NCI-H1694 treated with DMSO at 0.1 percent for 48 hours (cell line): ENCODE results near the gene LRRC32.

Experiments used
- DNase-seq: peaks from one replicate; lab custom pipeline; 2025; lab: John Stamatoyannopoulos, UW

The LRRC32 gene

DNA sequence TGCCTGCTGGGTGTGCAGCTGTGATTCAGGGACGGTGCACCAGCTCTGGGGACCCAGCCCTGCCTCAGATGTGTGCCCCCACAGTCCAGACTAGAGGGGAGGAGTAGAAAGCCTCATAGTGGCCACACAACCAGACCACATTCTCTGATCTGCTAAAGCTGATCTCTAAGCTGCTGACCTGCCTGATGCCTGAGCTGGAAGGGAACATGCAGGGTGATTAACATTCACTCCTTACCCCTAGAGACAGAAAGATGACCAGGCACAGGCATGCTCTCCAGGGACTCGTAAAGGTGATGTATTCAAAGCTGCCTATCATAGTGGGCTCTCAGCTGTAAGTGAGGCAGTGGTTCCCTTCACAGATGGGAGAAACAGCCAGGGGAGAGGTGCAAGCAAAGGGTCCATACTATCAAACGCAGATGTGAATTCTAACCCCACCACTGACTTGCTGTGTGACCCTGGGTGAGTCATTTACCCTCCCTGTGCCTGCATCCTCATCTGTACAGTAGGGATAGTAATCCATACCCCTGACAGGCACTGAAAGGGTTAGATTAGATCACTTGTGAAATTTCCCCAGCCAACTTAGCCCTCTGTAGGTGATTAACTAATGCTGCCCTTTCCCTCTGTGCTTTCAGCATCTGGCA, 29.0 kb upstream of the LRRC32 start:
- no peak for DNase-seq

DNA sequence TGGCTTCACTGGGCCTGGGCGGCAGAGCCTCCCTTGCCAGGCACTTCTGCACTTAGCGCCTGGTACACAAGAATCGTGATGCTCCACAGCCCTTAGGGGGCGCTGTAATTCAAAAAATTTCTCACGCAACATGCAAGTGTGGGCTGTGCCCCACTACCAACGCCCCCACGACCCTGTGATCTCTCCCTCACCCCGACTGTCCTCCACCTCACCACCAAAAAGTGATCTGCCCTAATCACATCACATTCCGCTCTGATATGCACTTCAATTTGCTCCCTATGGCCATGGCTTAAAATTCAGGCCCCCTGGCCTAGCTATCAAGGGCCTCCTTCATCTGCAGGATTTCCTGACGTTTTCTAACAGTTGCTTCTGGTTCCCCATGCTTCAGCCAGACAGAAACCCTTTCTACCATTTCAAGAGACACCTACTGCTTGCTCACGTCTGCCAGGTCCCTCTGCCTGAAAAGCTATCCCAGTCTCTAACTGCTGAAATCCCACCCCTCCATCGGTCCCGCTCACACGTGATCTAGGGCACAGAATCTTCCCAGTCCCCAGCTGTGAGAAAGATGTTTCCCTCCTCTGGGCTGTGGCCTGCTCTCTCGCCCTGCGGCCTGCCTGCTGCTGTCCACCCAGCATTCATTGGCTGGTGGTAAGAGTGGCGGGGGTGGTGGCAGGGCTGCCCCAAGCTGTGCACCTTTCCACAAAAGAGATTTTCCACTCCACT, 27.9 kb upstream of the LRRC32 start:
- no peak for DNase-seq

DNA sequence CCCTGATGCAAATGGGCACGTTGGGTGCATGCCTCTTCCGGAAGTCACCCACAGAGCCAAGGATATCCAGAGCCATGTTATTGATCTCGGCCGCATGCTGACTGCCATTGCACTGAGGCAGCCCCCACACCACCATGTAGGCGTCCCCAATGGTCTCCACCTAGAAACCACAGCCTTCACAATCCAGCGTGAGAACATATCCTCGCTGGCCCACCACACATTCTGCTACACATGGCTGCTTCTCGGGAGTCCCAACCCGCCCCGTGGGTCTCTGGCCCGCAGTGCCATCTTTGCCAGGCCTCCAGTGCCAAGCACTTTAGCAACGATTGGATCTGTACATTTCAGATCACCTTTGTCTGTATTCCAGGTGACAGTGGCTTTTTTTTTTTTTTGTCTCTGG, 26.2 kb upstream of the LRRC32 start:
- DNase-seq, result no peak

DNA sequence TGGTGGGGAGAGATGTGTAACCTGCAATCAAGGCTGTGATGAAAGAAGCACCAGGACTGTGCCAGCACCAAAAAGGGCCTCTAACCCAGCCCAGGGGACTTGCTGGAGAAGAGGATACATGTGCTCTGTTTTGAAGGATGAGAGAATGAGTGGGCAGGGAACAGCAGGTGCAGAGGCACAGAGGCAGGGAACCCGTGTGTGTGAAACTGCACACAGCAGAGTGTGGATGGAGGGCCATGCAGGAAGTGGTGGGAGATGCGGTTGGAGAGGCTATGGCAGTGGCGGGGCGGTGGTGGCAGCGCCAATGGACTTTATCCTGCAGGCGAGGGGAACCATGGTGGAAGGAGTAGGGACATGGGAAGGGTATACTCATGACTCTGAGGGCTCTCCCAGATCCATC, 25.2 kb upstream of the LRRC32 start:
- DNase-seq, result no peak

DNA sequence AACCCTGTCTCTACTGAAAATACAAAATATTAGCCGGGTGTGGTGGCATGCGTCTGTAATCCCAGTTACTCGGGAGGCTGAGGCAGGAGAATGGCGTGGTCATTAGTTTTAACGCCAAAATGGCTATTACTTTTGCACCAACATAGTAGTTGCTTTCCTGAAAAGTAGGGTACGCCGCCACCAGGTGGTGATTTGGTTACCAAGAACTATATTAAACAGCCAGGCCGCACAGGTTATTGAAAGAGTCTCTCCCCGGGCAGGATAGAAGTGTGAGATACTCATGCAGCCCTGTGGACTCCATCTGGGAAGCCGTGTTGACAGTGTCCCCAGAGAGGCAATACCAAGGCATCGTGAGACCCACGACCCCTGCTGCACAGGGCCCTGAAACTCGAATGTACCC, 24.6 kb upstream of the LRRC32 start:
- DNase-seq, result no peak

DNA sequence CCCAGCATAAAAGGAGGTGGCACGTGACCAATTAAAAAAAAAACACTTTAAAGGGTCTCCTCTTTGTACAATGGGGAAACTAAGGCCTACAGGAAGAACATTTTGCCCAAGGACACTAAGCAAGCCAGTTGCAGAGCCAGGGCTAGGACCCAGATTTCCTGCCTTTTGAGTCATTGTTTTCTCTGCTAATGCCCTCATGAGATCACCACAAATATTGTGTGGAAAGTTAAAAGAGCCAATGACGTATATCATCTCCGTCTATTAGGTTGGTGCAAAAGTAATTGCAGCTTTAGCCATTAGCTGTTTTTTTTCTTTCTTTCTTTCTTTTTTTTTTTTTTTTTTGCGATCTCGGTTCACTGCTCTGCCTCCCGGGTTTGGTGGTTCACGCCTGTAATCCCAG, 24.1 kb upstream of the LRRC32 start:
- DNase-seq, result no peak

DNA sequence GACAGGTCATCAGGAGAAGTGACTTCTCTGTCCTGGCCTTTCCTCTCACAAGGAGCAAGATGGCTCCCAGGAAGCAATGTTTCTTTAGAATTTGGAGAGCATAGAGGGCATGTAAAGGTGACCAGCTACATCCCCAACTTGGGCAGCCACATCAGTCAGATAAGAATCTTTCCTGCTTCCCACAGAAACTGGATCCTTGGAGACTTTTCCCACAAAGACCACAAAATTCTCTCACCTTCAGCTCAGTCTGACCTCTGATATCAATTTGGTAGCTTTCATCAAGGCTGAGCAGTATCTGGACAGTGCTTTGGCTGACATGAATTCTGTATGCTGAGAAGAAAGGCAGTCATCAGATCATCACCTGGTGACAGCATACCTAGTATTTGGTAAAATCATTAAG, 23.3 kb upstream of the LRRC32 start:
- DNase-seq, result no peak

DNA sequence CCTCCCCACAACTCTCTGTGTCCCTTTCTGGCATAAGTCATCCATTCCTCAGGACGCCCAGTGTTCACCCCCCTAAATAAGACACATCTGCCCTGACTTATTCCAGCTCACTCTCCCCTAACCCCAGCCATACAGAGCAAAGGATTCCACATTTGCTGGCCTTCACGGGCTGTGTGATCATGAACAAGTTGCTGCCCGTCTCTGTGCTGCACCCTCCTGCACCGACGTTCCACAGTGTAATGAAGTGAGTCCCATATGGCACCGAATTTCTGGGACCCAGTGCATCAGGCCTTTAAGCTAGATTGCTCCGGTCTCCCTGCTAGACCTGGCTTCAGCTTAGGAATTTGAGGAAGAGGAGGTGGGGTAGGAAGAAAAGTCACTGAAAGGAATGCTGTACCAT, 22.4 kb upstream of the LRRC32 start:
- DNase-seq, result no peak

DNA sequence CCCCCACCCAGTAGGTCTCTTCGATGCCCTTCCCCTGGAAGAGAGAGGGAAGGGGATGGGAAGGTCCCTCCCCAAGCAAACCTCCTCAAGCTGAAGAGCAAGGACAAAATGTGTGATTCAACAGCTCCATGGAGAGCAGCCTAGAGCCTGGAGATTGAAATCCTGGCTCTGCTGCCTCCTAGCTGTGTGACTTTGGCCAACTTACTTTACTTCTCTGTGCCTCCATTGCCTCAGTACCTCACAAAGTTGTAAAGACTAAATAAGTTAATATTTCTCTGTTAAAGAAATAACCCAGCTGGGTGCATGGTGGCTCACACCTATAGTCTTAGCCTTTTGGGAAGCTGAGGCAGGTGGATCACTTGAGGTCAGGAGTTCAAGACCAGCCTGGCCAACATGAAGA, 21.1 kb upstream of the LRRC32 start:
- no peak for DNase-seq

DNA sequence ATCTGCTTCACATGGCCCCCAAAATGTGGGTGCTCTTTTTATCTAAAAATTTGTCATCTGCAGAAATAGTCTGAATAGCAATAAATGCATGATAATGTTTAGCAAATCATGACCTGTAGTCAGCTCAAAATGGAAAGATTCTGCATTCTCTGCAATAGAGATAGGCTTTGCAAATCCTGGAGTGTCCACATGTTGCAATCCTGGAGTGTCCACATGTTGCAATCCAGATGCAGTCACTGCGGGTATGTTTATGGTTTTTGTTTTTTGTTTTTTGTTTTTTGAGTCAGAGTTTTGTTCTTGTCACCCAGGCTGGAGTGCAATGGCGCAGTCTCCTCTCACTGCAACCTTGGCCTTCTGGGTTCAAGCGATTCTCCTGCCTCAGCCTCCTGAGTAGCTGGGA, 20.2 kb upstream of the LRRC32 start:
- DNase-seq, result no peak

DNA sequence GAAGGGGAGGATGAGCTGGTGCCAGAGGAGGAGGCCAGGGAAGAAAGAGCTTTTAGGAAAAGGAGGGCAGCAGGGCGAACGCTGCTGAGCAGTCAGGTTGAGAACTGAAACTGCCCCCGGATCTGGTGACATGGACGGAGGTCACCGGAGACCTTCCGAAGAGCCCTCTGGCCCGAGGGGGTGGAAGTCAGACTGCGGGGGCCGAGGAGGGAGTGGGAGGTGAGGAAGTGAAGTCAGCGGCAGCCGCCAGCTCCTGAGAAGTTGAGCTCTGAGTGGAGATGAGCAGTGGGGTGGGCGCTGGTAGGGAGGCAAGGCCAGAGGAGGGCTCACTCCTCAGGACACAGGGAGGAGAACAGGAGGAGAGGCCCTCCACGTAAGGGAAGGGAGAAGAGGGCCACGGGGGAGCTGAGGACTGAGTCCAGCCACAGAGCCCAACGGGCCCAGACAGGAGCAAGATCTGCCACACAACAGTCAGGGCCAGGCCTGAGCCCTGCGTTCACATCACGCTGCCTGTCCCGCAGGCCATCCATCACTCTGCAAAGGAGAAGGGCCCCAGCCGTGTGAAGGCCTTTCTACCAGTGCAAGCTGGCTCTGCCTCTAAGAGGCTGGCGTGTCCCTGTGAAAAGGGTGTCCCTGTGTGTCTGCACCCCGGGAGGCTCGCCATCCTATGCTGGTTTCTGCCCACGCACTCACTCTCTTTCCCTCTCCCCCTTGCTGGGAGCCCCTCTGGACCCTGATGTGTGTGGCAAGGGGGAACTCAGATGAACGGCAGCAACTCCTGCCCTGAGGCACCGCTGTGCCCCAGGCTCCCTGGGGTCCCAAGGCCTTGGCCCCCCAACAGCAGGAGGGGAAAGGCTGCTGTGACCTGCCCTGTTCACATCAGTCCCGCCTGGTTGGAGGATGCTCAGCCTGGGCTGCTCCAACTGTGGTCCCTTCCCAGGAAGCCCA, 19.0 kb upstream of the LRRC32 start:
- no peak for DNase-seq

DNA sequence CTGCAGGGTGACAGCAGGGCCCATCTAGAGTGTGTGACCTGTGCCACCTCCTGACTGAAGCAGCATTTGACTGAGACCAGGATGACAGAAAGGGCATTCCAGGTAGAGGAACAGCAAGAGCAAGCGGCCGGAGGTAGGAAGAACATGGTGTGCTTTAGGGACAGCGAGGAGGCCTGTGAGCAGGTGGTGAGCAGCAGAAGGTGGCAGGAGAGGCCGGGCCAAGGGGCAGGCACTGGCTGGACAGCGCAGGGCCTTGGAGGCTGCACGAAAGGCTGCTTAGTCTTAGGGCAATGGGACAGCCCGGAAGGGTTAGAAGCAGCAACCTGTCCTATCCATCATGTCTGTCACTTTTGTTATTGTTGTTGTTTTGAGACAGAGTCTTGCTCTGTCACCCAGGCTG, 17.6 kb upstream of the LRRC32 start:
- no peak for DNase-seq

DNA sequence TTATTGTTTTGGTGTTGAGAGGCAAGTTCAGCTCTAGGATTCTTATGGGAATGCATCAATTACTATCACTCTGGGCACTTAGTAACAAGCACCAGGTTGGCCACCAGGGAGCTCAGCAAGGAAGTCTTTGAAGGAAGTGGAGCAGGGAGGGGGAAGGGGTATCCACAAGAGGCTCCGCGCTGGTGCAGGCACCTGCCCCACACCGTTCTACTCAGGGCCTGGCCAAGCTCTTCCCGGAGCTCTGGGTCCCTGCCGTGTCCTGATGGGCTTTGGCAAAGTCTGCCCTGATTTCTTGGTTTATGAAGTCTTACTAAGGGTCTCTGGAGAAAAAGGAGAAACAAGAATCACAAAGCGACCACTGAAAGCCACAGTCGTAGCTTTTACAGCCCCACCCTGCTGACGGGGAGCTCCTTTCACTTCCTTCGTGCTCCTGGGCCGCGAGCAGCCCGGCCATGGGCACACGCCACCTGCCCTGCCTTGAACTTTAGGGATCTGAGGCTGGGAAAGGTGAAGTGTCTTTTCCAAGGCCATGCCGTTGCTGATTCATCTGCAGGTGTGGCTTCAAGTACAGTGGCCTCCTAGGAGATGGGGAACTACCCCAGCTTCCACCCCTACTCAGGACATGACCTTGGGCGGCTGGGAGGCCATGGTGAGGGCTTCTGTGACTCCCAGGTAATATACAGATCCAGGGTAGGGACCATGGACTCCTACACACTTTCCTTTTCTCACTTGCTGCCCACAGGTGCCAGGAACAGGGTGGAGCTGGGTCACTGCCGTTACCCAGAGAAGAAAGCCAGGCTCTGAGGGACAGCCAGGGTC, 15.9 kb upstream of the LRRC32 start:
- no peak for DNase-seq

DNA sequence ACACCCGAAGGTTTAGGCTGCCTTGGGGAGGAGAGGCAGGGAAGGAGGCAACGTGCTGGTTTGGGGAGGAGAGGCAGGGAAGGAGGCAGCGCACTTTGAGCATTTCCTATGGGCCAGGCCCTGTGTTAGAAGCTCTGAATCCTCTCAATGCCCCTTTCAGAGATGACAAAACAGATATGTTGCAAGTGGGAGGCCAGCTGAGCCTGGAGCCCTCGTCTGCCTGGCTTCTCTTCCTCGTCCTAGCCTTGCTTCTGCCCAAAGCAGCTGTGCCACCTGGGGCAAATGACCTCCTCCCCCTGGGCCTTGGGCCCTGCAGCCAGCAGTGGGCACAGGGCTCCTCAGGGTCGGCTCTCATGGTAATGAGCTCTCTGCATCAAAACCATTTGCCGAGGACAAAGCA, 15.3 kb upstream of the LRRC32 start:
- no peak for DNase-seq

DNA sequence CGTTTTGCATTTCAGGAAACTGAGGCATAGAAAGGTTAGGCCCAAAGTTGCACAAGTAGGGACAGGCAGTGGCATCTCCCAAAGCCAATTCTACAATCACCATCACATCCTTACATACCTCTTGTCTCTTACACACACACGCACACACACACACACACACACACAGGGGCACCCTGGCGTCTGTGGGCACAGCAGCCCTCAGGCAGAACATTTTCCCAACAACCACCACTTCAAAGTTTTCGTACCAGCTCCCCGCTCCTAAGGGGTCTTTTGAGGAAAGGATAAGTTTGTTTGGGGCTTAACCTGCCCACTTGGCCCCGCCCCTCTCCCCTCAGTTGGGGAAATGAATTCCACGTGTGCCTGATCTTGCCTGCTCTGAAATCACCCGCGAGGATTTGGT, 14.7 kb upstream of the LRRC32 start:
- no peak for DNase-seq

DNA sequence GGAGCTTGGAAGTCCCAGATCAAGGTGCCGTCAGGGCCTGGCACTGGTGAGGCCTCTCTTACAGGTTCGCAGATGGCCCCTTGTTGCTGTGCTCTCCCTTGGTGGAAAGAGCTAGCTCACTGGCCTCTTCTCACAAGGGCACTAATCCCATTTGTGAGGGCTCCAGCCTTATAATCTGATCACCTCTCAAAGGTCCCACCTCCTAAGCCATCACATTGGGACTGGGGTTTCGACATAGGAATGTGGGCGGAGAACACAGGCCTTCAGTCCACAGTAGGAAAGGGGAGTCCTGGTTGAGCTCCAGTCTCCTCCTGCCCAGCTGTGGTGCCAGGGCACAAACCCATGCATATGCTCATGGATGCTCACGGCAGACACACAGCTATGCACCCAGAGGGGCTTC, 14.0 kb upstream of the LRRC32 start:
- DNase-seq, result no peak

DNA sequence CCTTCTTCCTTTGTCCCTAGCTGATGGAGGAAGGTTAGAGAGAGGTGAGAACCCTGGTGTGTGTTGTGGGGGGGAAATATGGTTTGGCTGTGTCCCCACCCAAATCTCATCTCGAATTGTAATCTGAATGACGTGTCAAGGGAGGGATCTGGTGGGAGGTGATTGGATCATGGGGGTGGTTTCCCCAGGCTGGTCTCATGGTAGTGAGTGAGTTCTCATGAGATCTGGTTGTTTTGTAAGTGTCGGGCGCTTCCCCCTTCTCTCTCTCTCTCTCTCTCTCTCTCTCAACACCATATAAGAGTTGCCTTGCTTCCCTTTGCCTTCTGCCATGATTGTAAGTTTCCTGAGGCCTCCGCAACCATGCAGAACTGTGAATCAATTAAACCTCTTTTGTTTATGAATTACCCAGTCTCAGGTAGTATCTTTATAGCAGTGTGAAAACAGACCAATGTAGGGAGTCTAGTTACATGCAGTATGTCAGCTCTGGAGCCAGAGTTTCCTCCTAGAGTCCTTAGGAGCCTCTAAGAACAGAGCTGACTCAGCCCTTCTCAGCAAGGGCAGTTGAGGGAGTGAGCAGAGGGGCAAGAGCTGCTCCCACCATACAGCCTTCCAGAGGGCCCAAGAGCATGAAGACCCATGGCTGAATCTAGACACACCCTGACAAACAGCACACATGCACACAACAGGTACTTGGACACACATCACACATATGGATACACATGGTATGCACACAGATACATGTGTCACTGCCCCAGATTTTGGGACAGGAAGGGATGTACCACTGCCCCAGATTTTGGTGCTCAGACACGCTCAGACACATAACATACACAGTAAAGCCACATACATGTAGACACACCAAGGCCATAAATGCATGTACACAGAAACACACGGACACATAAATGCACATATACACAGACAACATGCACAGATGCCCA, 12.9 kb upstream of the LRRC32 start:
- no peak for DNase-seq

DNA sequence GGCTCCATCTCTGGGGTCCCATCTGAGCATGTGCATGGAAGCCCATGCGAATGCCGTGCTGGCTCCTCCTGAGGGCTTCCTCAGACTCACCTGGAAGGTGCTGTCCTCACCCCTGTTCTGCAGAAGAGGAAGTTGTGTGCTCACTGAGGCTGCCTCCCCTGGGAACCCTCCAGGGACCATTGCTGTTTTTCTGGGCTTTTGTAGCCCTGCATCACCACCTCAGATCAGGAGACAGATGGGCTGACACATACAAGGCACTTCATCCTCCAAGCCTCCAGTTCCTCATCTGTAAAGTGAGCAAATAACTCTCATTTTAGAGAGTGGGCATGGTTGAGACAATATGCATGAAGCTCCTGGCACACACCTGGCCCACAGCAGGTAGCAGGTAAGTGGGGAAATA, 12.1 kb upstream of the LRRC32 start:
- DNase-seq, result no peak

DNA sequence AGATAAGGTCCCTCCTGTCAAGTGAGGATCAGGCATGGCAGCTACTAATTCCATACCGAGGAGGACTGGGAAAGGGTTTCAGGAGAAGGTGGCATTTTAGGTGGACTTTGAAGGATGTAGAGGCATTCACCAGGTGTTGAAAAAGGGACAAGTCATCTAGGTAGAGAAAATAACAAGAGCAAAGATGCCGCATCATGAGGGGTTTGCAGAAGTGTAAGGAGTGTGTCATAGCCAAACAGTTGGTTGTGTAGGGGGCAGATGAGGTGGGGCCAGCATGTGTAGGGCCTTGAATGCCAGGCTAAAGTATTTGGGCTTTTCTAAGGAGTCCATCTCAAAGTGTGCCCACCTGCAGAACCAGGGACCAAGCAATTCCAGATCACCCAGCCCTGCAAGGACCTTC, 11.6 kb upstream of the LRRC32 start:
- DNase-seq, result no peak

DNA sequence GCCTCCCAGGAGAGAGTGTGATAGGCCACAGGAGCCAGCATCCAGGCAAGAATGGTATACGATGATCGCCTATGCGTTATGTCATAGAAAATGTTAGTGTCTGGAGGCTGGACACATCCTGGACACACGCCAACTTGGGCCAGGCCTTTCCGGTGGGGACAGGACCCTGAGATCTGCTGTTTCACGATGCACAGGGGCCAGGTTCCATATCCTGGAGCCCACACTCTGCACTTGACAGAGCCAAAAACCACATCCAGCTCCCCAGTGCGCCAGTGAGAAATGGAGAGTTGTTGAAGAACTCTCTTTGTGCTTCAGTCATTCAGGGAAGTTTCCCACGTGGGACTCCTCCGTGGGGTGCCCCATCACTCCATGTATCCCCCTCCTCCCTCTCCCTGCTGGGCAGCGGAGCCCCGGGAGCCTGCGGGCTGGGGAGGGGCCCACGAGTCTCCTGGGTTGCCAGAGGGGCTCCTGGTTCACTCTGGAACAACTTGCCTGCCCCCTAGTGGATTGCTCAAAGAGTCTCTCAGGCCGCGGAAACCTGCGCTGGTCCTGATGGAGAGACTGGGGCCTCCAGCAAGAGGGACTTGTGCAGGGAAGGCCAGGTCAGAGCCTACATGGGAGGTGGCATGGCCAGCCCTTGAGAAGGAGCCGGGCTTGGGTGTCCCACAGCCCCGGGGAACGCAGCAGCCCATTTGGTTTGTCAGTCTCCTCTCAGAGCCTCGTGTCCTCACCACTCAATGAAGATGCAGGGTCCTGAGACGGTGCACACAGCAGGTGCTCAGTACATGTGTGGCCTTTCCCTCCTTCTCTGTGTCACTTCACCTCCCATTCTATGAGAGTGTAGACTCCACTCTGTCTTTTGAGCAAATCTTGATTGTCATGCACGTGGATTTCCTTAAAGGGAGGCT, 10.2 kb upstream of the LRRC32 start:
- DNase-seq, result peak; percentile 58
